GM18907 (cell line): ENCODE measurements around the gene P2RY2.

Source experiments
- ATAC-seq: cut with Tn5 transposase; IDR thresholded peaks from one replicate; pipeline ENCODE4 v1.9.1; 2021; ENCODE audit warnings: mild to moderate bottlenecking, moderate library complexity; ENCODE audit not compliant: unreplicated experiment

P2RY2 gene

GRCh38 chr11:73218106-73218829 lies at the start of gene P2RY2:
P2RY2 (plus strand) TSS chr11:73218281; CDS start chr11:73234160, 15,879 bp downstream.
- ATAC-seq, result peak; percentile 50

DNA sequence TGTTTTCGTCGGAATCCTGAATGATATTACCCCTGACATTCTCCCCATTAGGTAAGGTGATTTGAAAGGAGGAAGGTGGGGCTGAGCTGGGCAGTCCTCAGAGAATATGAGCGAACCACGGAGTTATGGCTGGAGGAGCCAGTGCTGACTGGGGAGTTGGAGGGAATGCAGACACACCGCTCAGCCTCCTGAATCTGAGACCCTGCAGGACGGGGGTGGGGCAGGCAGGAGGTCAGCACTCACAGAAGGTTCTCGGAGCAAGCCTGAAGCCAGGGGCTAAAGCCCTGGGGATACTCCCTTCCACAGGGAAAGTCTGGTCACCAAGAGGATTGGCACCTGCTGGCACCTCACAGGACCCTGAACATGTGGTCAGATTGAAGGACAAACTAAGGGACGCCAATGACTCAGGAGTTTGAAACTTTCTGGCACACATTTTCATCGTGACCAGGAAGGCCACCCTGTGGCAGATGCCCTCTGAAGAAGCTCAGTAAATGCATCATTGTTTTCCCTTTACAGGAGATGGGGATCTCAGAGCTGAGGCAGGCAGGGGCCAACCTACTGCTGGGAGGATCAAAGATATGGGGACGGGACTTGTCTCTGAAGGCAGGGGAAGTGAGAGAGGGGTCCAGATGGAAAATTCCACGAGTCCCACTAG lies 49.0 kb upstream of the P2RY2 start:
- no peak for ATAC-seq

DNA sequence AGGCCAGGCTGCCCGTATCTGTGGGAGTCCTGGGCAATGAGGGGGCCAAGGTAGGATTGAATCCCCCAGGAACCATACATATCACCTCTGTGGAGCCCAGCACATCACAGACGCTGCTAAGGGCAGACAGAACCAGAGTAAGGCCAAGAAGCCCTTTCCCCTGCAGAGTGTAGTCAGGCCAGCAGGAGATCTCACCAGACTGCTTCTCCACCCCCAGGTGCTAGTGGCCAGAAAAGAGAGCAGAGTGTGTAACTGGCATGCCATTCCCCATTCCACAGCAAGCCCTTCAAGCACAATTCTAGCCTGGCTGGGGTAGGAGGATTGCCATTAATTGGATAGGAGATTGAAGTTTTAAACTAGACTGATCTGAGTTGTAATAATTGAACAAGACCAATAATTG lies 47.9 kb upstream of the P2RY2 start:
- ATAC-seq, result no peak

DNA sequence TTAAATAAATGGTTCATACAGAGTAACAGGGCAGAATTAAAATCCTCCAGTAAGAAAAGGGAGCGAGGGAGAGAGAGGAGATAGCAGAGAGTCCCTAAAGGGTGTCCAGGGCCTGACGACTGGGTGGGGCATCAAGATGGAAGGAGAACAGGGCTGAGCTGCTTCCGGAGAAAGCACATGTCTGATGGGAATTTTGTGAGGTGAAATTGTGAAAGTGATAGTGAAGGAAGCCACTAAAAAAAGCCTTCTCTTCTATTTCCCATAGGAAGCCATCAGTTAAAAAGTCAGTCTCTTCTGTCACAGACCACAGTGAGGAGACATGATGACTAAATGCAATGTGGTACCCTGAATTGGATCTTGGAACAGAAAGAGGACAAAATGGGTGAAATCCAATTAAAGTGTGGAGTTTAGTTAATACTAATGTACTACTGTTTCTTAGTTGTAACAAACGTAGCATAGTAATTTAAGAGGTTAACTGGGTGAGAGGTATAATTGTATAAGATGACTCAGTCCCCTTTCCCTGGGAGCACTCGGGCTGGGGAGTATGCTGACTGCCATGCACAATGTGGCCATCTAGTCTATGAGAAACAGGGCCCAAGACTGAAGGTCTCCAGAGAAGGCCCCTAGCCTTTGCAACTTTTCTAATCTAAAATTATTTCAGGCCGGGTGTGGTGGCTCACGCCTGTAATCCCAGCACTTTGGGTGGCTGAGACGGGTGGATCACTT lies 46.5 kb upstream of the P2RY2 start:
- ATAC-seq, result no peak

- no peak for ATAC-seq
Measured at GRCh38 chr11:73172992-73173656, 45.0 kb upstream of the P2RY2 start.

DNA sequence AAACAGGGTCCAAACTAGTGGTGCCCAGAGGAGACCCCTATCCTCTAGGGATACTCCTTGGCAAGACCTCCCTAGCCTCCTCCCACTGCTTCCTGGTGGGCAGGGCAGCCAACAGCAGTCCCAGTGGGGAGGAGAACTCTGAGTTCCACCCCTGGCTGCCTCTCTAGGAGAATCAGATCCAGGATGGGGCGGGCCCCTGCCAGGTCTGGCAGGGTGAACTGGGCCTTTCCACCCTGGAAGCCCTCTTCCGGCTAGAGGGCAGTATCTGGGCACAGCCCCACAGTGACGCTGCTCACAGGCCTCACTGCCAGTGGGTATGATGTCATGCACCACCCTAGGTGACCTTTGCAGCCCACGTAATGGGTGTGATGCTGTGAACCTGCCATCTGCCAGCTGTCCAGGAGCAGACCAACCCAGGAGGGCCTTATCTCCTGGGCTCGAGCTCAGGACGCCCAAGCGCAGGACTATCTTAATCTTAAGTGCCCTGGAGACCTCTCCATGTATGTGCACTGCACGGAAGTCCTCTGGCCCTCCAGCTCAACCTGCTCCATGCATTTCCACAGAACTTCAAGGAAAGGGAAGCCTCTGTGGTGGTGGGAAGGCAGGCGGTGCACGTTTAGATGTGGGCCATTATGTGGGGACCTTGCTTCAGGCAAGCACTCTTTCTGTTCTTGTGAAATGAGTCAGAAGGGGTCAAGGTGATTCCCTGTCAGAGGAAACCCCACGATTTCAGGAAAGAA lies 44.2 kb upstream of the P2RY2 start:
- no peak for ATAC-seq

- ATAC-seq, result no peak
Measured at GRCh38 chr11:73174495-73174791, 43.6 kb upstream of the P2RY2 start.

- ATAC-seq, result no peak
Measured at GRCh38 chr11:73175551-73176144, 42.4 kb upstream of the P2RY2 start.

DNA sequence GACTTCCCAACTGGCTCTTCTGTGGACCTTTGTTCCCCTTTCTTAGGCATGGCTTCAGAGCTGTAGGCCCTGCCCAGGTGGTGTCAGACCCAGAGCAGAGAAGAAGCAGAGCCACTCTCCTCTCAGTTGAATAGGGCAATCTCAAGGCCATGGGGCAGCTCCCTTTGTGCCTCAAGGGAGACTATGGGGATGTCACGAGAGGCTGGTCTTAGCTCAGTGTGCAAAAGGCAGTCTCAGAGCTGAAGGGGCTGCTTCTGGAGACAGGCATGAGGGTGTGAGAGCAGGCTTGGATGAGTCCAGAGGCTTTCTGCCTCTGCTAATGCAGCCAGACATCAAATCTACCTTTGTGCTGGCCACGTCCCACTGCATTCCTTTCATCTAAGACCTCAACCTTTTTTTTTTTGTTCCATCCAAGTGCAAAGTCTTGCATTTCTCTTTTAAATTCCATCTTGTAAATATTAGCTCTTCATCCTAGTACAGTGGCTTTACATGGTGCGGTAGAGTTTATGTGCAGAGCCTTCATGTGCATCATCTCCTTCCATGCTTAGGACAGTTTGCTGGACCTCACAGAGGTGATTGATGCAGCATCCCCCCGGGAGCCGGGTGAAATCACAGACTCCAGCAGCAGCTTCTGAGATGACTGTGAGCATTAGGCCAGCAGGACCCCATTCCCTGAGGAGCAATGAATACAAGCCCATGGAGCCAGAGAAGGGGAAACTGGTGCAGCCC lies 41.8 kb upstream of the P2RY2 start:
- no peak for ATAC-seq

- no peak for ATAC-seq
Measured at GRCh38 chr11:73176874-73177155, 41.3 kb upstream of the P2RY2 start.

GRCh38 chr11:73177380-73177777 lies 40.7 kb upstream of the P2RY2 start:
- ATAC-seq, result no peak

DNA sequence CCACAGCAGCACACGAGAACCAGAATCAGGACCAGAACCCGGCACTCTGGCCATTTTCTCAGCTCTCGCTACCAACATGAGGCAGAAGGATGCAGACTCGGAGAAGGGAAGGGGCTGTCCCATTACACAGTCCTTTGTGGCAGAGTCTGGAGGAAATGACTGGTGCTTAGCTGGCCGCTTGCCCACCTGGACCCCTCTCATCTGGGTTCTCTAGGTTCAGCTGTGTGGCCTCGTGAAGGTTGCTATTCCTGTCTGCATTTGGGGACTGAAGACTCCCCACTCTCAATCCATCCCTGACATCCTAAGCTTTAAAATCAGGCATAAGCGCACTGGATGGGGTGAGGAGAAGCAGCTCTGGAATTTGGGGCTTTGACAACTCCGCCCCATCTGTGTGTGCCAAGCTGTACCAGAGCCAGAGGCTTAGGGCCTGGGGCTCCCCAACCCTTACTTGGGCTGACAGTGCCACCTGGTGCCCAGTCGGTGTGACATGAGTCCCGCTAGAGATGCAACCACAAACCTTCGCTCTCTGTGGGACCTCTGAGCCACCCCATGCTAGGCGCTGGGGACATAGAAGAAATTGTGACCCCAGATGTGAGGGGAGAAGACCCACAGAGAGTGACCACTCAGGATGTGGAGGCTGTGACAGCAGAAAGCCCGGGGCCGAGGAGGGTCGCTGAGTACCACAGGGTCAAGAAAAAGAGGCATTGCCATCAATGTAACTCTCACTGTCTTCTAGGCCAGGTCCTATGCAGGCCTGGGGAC lies 40.1 kb upstream of the P2RY2 start:
- peak; percentile 78 for ATAC-seq

DNA sequence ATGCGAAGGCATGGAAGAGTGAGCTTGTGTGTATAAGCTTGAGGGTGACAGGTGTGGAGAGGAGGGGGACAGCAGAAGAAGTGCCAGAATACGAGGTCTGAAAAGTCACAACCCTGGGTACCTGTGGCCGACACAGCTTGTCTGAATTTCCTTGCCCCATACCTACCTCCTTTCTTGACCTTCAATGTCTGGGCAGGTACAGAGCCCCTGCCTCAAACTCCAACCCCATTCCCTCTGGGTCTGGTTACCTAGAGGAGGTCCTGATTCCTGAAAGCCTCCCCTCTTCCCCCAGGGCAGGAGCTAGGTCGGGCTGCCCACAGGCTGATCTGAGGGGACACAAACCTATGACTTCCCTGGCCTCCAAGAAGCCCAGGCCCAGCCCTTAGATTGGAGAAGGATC lies 39.4 kb upstream of the P2RY2 start:
- ATAC-seq, result no peak

GRCh38 chr11:73182824-73183321 lies 35.2 kb upstream of the P2RY2 start:
- ATAC-seq, result no peak

DNA sequence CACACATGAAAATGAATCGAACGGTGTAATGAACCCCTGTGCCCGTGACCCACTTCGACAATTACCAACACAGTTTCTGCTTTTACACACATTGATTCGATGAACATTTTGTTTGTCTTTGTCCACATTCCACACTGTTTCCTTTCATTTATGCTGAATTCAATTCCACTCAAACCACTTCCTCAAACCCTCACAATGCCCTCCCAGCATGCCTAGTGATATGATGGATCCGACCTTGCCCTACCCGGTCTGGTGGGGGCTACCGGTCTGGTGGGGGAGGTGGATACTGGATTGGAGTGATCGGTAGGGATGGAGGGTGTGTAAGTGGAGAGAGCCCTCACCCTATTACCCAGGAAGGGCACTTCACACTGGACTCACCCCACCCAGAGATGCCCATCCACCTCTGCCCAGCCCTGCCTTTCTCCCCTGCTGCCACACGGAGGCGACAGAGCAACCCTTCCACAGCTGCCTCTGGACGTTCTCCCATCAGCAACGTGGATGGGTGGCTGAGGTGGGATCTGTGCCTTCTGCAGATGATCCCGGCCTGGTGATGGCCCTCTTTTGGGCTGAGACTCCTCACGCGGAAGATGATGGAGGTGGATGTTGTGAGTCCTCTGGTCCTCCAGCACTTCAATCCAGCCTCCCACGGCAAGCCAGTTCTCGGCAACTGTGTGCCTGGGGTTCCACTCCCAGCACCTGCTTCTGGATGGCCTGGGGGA lies 33.0 kb upstream of the P2RY2 start:
- ATAC-seq, result peak; percentile 55

- ATAC-seq, result no peak
Measured at GRCh38 chr11:73185680-73186293, 32.3 kb upstream of the P2RY2 start.

- no peak for ATAC-seq
Measured at GRCh38 chr11:73186294-73186850, 31.7 kb upstream of the P2RY2 start.

DNA sequence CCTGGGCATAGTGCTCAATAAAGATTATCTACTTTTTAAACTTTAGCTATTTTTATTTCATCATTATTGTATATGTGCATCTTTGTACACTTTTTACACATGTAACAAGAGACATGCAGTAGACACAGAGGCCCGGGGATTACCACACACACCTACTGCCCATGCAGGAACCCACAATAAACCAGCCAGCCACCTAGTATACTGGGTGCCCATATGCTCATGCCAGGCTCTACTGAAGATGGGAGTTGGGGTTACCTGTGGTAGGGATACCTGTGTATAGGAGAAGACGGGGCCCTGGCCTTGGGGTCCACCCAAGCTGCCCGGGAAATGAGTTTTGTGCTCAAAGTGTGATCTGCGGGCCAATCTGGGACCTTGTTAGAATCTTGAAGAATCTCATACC lies 31.2 kb upstream of the P2RY2 start:
- ATAC-seq, result no peak
